CD8-positive, alpha-beta memory T cell (primary cell): ENCODE results near the gene LRFN5. TPM values are rescaled to one million over a fixed set of nuclear protein-coding genes. Genes with fewer than 3 reads are reported as not detected.
"Not testable (repeated sequence)": the region's sequence is repeated elsewhere in the genome, so short reads cannot be mapped to it uniquely, and the experiment has no call there.

Experiments
- CTCF ChIA-PET: fragments of 350-600 bp; sonication (Branson Sonifier 250); formaldehyde crosslinking; loops from one replicate; lab custom pipeline; 2021; ENCODE audit warnings: antibody characterized with exemption; lab: Charles Lee
- POLR2A ChIA-PET: fragments of 350-600 bp; sonication (Branson Sonifier 250); formaldehyde crosslinking; loops from one replicate; lab custom pipeline; 2021; ENCODE audit warnings: antibody characterized with exemption; lab: Charles Lee
- DNase-seq, 5 donors: peaks; one replicate each; pipeline versions ENCODE4 v3.0.0 to v3.0.0-alpha.2; 2020 to 2022; ENCODE audit warnings: mixed read lengths in 1 of 5
- H3K27ac ChIP-seq: one replicate; pipeline ENCODE4 v1.7.0; 2013; ENCODE audit warnings: low read depth, mild to moderate bottlenecking, low read length, moderate library complexity
- H3K27me3 ChIP-seq: 2 replicates; pipeline ENCODE4 v1.7.0; 2013; ENCODE audit warnings: low read length, mild to moderate bottlenecking; ENCODE audit not compliant: insufficient read depth, poor library complexity, severe bottlenecking
- H3K36me3 ChIP-seq: 2 replicates; pipeline ENCODE4 v1.7.0; 2013; ENCODE audit warnings: mild to moderate bottlenecking, low read length, moderate library complexity; ENCODE audit not compliant: insufficient read depth
- H3K4me1 ChIP-seq: 2 replicates; pipeline ENCODE4 v1.7.0; 2013; ENCODE audit warnings: mild to moderate bottlenecking, low read length, moderate library complexity; ENCODE audit not compliant: insufficient read depth
- H3K4me3 ChIP-seq: 2 replicates; pipeline ENCODE4 v1.7.0; 2013; ENCODE audit warnings: mild to moderate bottlenecking, low read length
- H3K9me3 ChIP-seq: 2 replicates; pipeline ENCODE4 v1.7.0; 2013; ENCODE audit warnings: mild to moderate bottlenecking, low read length
- H3K27ac Mint-ChIP-seq, 8 donors: one replicate each; pipeline ENCODE4 v1.8.0; 2020 to 2021; ENCODE audit warnings: mixed read lengths in 8 of 8, mild to moderate bottlenecking in 6 of 8, inconsistent platforms in 3 of 8, moderate library complexity in 3 of 8
- H3K27me3 Mint-ChIP-seq, 2 donors: one replicate each; pipeline ENCODE4 v1.8.0; 2020 to 2021; ENCODE audit warnings: mixed read lengths in 2 of 2, mild to moderate bottlenecking in 1 of 2, moderate library complexity in 1 of 2
- H3K36me3 Mint-ChIP-seq, 3 donors: one replicate each; pipeline ENCODE4 v1.8.0; 2020 to 2021; ENCODE audit warnings: mixed read lengths in 3 of 3, inconsistent platforms in 1 of 3, mild to moderate bottlenecking in 1 of 3
- H3K4me1 Mint-ChIP-seq, 3 donors: one replicate each; pipeline ENCODE4 v1.8.0; 2020 to 2021; ENCODE audit warnings: mixed read lengths in 3 of 3, inconsistent platforms in 1 of 3, mild to moderate bottlenecking in 1 of 3
- H3K4me3 Mint-ChIP-seq, 7 donors: one replicate each; pipeline ENCODE4 v1.8.0; 2020 to 2021; ENCODE audit warnings: mixed read lengths in 7 of 7, mild to moderate bottlenecking in 6 of 7, moderate library complexity in 4 of 7, inconsistent platforms in 2 of 7
- H3K9me3 Mint-ChIP-seq, 5 donors: one replicate each; pipeline ENCODE4 v1.8.0; 2020 to 2022; ENCODE audit warnings: mixed read lengths in 5 of 5, mild to moderate bottlenecking in 3 of 5, moderate library complexity in 2 of 5, inconsistent platforms in 1 of 5
- polyA plus RNA-seq: library from polyadenylated mRNA; unstranded; fragments of 300-500 nt; fragmentation: Illumina TruSeq; gene quantifications from one replicate; pipeline ENCODE4 v1.2.3, GENCODE V29; 2021
- total RNA-seq, 2 experiments: library from RNA; stranded (reverse); gene quantifications; one replicate each; pipeline ENCODE4 v1.2.3, GENCODE V29; 2021

LRFN5 gene
- total and polyA plus RNA-seq, 3 experiments from 2014 or later, result not detected

DNA sequence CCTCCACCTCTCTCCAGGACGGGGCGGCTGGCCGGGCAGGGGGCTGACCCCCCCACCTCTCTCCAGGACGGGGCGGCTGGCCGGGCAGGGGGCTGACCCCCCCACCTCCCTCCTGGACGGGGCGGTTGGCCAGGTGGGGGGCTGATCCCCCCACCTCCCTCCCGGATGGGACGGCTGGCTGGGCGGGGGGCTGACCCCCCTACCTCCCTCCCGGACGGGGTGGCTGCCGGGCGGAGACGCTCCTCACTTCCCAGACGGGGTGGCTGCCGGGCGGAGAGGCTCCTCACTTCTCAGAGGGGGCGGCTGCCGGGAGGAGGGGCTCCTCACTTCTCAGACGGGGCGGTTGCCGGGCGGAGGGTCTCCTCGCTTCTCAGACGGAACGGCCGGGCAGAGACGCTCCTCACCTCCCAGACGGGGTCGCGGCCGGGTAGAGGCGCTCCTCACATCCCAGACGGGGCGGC lies 67.9 kb downstream of the LRFN5 start:
- H3K4me3 ChIP-seq, DNase-seq, H3K4me1 ChIP-seq, POLR2A ChIA-PET, H3K36me3 Mint-ChIP-seq, H3K27me3 ChIP-seq, H3K27ac Mint-ChIP-seq, H3K27ac ChIP-seq, H3K4me1 Mint-ChIP-seq, H3K36me3 ChIP-seq, CTCF ChIA-PET, H3K9me3 ChIP-seq, H3K27me3 Mint-ChIP-seq, H3K4me3 Mint-ChIP-seq: not testable (repeated sequence)
- peaks cover 0 to 13% (median 2%) of the 10 kb centered on the region in 5 donors for H3K9me3 Mint-ChIP-seq

DNA sequence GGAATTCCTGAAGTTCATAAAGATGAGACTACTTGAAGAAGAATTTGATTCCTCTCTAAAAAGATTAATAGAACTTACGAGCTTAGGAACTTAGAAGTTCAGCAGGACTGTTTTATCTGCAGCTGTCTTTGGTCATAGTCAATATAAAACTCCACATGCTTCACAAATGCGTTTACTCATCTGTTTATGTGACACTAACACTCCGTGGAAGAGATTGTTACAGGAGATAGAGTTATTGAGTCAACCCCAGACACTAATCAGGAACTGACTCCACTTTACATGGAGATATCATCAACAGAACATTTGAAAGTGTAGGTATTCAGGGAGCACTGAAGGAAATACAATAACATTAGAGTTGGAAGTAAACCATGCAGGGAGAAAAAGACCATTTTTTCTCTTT lies 92.8 kb downstream of the LRFN5 start:
- peaks cover 0 to 1% of the 10 kb centered on the region in 2 donors for H3K27me3 Mint-ChIP-seq
- ChIA-PET CTCF (no interaction called here), POLR2A (no interaction called here)
- H3K36me3 Mint-ChIP-seq, result no peaks in the 10 kb centered on the region
- H3K27ac Mint-ChIP-seq, result no peak overlapping the region
- Histone ChIP-seq H3K4me1 (no peaks in the 10 kb centered on the region), H3K36me3 (no peaks in the 10 kb centered on the region), H3K4me3 (no peak overlapping the region), H3K27ac (no peak overlapping the region), H3K27me3 (no peaks in the 10 kb centered on the region), H3K9me3 (no peaks in the 10 kb centered on the region)
- H3K4me3 Mint-ChIP-seq, result no peak overlapping the region
- no peak for DNase-seq
- no peaks in the 10 kb centered on the region for H3K9me3 Mint-ChIP-seq
- no peaks in the 10 kb centered on the region for H3K4me1 Mint-ChIP-seq

- no peak for DNase-seq
- no peaks in the 10 kb centered on the region for H3K36me3 ChIP-seq
- Mint-ChIP-seq H3K27ac (peak overlapping the region in 1 of 8 donors; percentile 19), H3K9me3 (no peaks in the 10 kb centered on the region), H3K4me3 (peak overlapping the region in 3 of 7 donors; percentile 6 to 15 (median 15)), H3K4me1 (peaks cover 7 to 13% (median 10%) of the 10 kb centered on the region in 3 donors), H3K27me3 (peaks cover 2 to 5% of the 10 kb centered on the region in 2 donors), H3K36me3 (no peaks in the 10 kb centered on the region)
- H3K27me3 ChIP-seq, result no peaks in the 10 kb centered on the region
- ChIA-PET POLR2A (no interaction called here), CTCF (no interaction called here)
- no peaks in the 10 kb centered on the region for H3K9me3 ChIP-seq
- no peak overlapping the region for H3K27ac ChIP-seq
- H3K4me1 ChIP-seq, result peaks cover 3% of the 10 kb centered on the region
- H3K4me3 ChIP-seq, result no peak overlapping the region
These were observed 111.9 kb downstream of the LRFN5 start for GRCh38 chr14:41718477-41719166.

DNA sequence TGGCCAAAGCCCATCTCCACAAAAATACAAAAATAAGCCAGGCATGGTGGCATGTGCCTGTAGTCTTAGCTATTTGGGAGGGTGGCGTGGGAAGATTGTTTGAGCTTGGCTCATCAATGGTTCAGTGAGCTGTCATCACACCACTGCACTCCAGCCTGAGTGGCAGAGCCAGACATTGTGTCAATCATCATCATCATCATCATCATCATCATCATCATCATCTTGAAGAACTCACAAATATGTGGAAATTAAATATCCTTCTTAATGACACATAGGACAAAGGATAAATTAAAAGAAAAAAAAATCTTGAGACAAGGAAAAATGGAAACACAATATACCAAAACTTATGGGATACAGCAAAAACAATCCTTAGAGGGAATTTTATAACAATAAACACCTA lies 132.5 kb downstream of the LRFN5 start:
- Histone ChIP-seq H3K36me3 (no peaks in the 10 kb centered on the region), H3K9me3 (no peaks in the 10 kb centered on the region), H3K4me1 (no peaks in the 10 kb centered on the region), H3K27me3 (no peaks in the 10 kb centered on the region), H3K27ac (no peak overlapping the region), H3K4me3 (no peak overlapping the region)
- Mint-ChIP-seq H3K4me1 (peaks cover 11 to 18% (median 13%) of the 10 kb centered on the region in 3 donors), H3K27me3 (peaks cover 8 to 25% of the 10 kb centered on the region in 2 donors), H3K27ac (no peak overlapping the region), H3K4me3 (no peak overlapping the region), H3K9me3 (peaks cover 9 to 20% (median 11%) of the 10 kb centered on the region in 5 donors), H3K36me3 (peaks cover 0 to 7% (median 0%) of the 10 kb centered on the region in 3 donors)
- CTCF ChIA-PET, result no interaction called here
- DNase-seq, result no peak
- POLR2A ChIA-PET, result no interaction called here

- ChIA-PET POLR2A (no interaction called here), CTCF (no interaction called here)
- H3K27ac ChIP-seq, result no peak overlapping the region
- no peaks in the 10 kb centered on the region for H3K4me1 ChIP-seq
- peaks cover 0 to 4% of the 10 kb centered on the region in 2 donors for H3K27me3 Mint-ChIP-seq
- peak overlapping the region in 4 of 7 donors; percentile 54 to 68 (median 57) for H3K4me3 Mint-ChIP-seq
- H3K9me3 Mint-ChIP-seq, result peaks cover under 1 to 8% (median 1%) of the 10 kb centered on the region in 5 donors
- DNase-seq, result no peak
- peaks cover 17 to 27% (median 21%) of the 10 kb centered on the region in 3 donors for H3K4me1 Mint-ChIP-seq
- H3K27me3 ChIP-seq, result no peaks in the 10 kb centered on the region
- no peaks in the 10 kb centered on the region for H3K36me3 ChIP-seq
- no peaks in the 10 kb centered on the region for H3K9me3 ChIP-seq
- H3K36me3 Mint-ChIP-seq, result peaks cover 0 to under 1% (median 0%) of the 10 kb centered on the region in 3 donors
- H3K27ac Mint-ChIP-seq, result no peak overlapping the region
- no peak overlapping the region for H3K4me3 ChIP-seq
These were observed 136.5 kb downstream of the LRFN5 start for GRCh38 chr14:41743140-41743539.

- Histone ChIP-seq H3K36me3 (no peaks in the 10 kb centered on the region), H3K27me3 (no peaks in the 10 kb centered on the region), H3K4me1 (no peaks in the 10 kb centered on the region), H3K4me3 (peak overlapping the region; percentile 43), H3K27ac (no peak overlapping the region), H3K9me3 (no peaks in the 10 kb centered on the region)
- H3K4me1 Mint-ChIP-seq, result peaks cover 19 to 29% (median 21%) of the 10 kb centered on the region in 3 donors
- CTCF ChIA-PET, result no interaction called here
- POLR2A ChIA-PET, result no interaction called here
- peak overlapping the region; percentile 74 to 91 (median 82) for H3K4me3 Mint-ChIP-seq
- no peaks in the 10 kb centered on the region for H3K27me3 Mint-ChIP-seq
- peaks cover 0 to 4% (median 0%) of the 10 kb centered on the region in 5 donors for H3K9me3 Mint-ChIP-seq
- peak overlapping the region; percentile 9 to 97 (median 84) for H3K27ac Mint-ChIP-seq
- no peaks in the 10 kb centered on the region for H3K36me3 Mint-ChIP-seq
- DNase-seq, result peak in 2 of 5 donors; percentile 36 to 37
These were observed 142.8 kb downstream of the LRFN5 start for GRCh38 chr14:41749429-41749828.

GRCh38 chr14:41750575-41750974 lies 143.9 kb downstream of the LRFN5 start:
- H3K36me3 ChIP-seq, H3K4me1 ChIP-seq, H3K27me3 ChIP-seq, H3K36me3 Mint-ChIP-seq, CTCF ChIA-PET, H3K27ac ChIP-seq, H3K4me3 Mint-ChIP-seq, POLR2A ChIA-PET, H3K9me3 ChIP-seq, H3K9me3 Mint-ChIP-seq, H3K27me3 Mint-ChIP-seq, DNase-seq, H3K4me3 ChIP-seq: not testable (repeated sequence)
- Mint-ChIP-seq H3K4me1 (peaks cover 19 to 29% (median 21%) of the 10 kb centered on the region in 3 donors), H3K27ac (peak overlapping the region in 2 of 8 donors; percentile 28 to 47)

- Histone ChIP-seq H3K9me3 (no peaks in the 10 kb centered on the region), H3K36me3 (no peaks in the 10 kb centered on the region), H3K4me3 (no peak overlapping the region), H3K27ac (no peak overlapping the region), H3K27me3 (no peaks in the 10 kb centered on the region), H3K4me1 (no peaks in the 10 kb centered on the region)
- Mint-ChIP-seq H3K36me3 (no peaks in the 10 kb centered on the region), H3K4me3 (no peak overlapping the region), H3K4me1 (no peaks in the 10 kb centered on the region), H3K27me3 (no peaks in the 10 kb centered on the region), H3K27ac (no peak overlapping the region), H3K9me3 (peaks cover 0 to 3% (median 0%) of the 10 kb centered on the region in 5 donors)
- ChIA-PET POLR2A (no interaction called here), CTCF (no interaction called here)
- DNase-seq, result no peak
These were observed 151.5 kb downstream of the LRFN5 start for GRCh38 chr14:41758011-41758665.
